Lower leg skin (tissue), 4 donors: ENCODE measurements around the gene INF2. TPM values are rescaled to one million over a fixed set of nuclear protein-coding genes. Genes with fewer than 3 reads are reported as not detected.
A peak's percentile ranks its signal among the peaks of the same experiment; 100 is the strongest.

Experiments used
- DNase-seq, 2 donors: peaks; one replicate each; pipeline ENCODE4 v3.0.0-alpha.2; 2019; ENCODE audit warnings: low spot score in 2 of 2
- H3K4me3 ChIP-seq: fragments of 200-600 bp; sonication (generic); 2 replicates; pipeline ENCODE4 v1.5.1; 2017; ENCODE audit warnings: mild to moderate bottlenecking, low read depth; ENCODE audit not compliant: poor library complexity, severe bottlenecking
- CTCF ChIP-seq, 3 donors: fragments of 450-650 bp; IDR thresholded peaks; one replicate each; pipeline ENCODE4 v1.5.1; 2016; ENCODE audit warnings: antibody characterized with exemption in 3 of 3, mild to moderate bottlenecking in 3 of 3, moderate library complexity in 2 of 3
- POLR2A ChIP-seq, 2 donors: fragments of 450-650 bp; IDR thresholded peaks; one replicate each; pipeline ENCODE4 v1.6.1; 2016 to 2017; ENCODE audit warnings: antibody characterized with exemption in 2 of 2, mild to moderate bottlenecking in 1 of 2, moderate library complexity in 1 of 2
- WGBS, 2 donors: methylation state at CpG; one replicate each; pipeline ENCODE4 v1.1.5; 2018; 5-methylcytosine and 5-hydroxymethylcytosine counted together
- intact Hi-C: fragments of 100-400 bp; cut with DNase I; formaldehyde crosslinking; loops from one replicate; pipeline ENCODE4 v1.15.0; 2023; ENCODE audit warnings: low total_unique reads
- total RNA-seq, 4 donors: library from RNA; depleted of rRNA; stranded (reverse); fragments of >200 nt; gene quantifications; one replicate each; pipeline ENCODE4 v1.1.0, GENCODE V29; 2016

INF2 gene
- total RNA-seq, 4 donors from 2014 or later = 63.8 to 121 (median 83.9) TPM

DNA sequence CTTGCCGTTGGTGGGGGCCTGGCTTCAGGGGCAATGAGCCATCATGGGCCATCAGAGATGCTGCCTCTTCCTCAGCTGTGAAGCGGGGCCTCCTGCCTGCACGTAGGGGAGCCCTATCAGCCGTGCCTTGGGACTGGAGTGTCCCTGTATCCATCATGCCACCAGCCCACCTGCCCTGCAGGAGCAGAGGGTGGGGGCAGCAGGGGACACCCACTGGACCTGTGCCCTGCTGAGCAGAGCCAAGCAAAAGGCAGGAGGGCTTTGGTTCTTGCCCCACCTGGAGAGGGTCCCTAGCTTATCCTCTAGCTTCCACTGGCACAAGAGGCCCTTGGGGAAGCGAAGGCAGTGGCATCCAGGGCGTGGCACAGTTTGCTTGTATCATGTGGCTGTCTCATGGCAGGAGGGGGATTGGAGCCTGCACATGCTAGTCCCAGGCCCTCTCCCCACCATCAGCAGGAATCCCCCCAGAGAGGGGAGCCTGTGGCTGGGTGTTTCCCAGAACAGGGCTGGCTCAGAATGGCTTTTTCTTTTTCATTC is 44.7 kb downstream of the INF2 start:
- no peak for DNase-seq
- WGBS, 2 donors = 78 to 90% methylated on average over 5 to 6 of the region's 6 CpGs
- intact Hi-C loops = no loop called here
- TF ChIP-seq POLR2A (IDR thresholded peaks at IDR 0.05) (no peak), CTCF (IDR thresholded peaks at IDR 0.05) (no peak)
- no peak overlapping the region for H3K4me3 ChIP-seq

GRCh38 chr14:104734601-104734990 is 45.2 kb downstream of the INF2 start:
- TF ChIP-seq POLR2A (IDR thresholded peaks at IDR 0.05) = no peak
- TF ChIP-seq CTCF (IDR thresholded peaks at IDR 0.05) = no peak
- intact Hi-C loops = no loop called here
- 91% methylated on average over 8 to 9 of the region's 9 CpGs for WGBS, 2 donors
- DNase-seq = no peak
- no peak overlapping the region for H3K4me3 ChIP-seq

DNA sequence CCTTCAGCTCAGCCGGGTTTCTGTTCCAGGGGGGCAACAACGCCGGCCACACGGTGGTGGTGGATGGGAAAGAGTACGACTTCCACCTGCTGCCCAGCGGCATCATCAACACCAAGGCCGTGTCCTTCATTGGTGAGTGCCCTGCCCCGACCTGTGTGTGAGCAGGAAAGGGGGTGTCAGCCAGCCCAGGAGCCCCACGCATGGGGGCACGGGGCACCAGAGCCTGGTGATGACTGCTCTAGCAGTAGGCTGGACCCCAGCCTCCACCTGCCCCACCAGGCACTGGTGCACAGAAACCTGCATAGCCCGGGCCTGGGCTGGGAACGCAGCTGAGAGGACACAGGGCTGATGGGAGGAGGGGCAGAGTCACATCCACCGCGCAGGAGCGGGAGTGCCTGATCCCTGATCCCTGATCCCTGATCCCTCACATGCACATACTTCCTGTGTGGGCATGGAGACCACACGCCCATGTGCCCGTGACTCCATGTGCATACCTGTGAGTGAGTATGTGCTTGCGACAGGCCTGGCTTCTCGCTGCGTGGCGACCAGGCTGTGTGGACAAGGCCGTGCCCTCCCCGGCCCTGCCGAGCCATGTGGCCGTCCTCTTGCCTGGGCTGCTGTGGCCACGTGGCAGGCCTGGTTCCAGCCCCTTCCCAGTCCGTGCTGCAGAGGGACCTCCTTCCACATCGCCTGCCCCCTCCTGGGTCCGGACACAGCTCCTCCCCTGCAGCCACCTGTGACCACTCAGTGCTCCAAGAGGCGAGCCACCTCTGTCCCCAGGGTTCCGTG is 45.8 kb downstream of the INF2 start:
- 88 to 89% methylated on average over 28 to 29 of the region's 31 CpGs for WGBS, 2 donors
- intact Hi-C loops = no loop called here
- no peak for TF ChIP-seq CTCF (IDR thresholded peaks at IDR 0.05)
- no peak for TF ChIP-seq POLR2A (IDR thresholded peaks at IDR 0.05)
- no peak overlapping the region for H3K4me3 ChIP-seq
- DNase-seq = no peak

DNA sequence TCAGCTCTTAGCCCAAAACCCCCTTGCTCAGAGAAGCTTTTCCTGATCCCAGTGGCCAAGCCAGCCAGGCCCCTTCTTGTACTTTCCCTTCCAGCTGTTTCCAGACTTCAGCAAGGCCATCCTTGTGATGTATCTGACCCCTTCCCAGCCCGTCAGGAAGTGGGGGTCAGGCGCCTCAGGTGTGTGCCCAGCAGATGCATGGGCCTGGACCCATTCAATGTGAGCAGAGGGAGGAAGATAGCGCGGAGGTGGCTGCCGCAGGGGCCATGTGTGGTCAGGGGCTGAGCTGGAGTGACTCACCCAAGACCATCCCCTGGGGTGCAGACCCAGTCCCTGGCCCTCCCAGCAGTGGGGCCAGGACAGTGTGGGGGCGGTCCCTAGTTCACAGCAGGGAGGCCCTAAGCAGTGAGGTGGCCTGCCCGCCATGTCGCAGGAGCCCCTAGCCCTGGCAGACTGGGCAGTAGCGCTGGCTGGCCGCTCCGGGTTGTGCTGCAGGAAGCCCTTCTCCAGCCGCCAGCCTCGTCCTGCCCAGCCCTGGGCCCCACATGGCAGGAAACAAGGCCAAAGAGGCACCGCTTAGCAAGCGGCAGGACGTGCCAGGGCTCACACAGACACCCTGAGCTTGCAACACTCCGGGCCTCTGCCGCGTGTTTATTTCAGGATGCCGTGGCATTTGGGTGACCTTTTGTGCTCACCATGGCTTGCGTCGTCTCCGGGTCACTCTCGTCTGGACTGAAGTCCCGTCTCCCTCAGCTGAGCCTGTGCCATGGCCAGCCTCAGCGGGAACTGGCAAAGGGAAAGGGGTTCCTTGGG is 46.6 kb downstream of the INF2 start:
- intact Hi-C loops = no loop called here
- 38 to 50% methylated on average over 21 to 26 of the region's 26 CpGs for WGBS, 2 donors
- TF ChIP-seq CTCF (IDR thresholded peaks at IDR 0.05) (no peak), POLR2A (IDR thresholded peaks at IDR 0.05) (no peak)
- DNase-seq = peak; percentile 77 to 96
- H3K4me3 ChIP-seq = no peak overlapping the region

- intact Hi-C loops = no loop called here
- no peak for DNase-seq
- 92 to 96% methylated on average over 18 of the region's 18 CpGs for WGBS, 2 donors
- no peak for TF ChIP-seq POLR2A (IDR thresholded peaks at IDR 0.05)
- no peak for TF ChIP-seq CTCF (IDR thresholded peaks at IDR 0.05)
- H3K4me3 ChIP-seq = no peak overlapping the region
These were observed 49.1 kb downstream of the INF2 start for GRCh38 chr14:104738375-104739019.
